NOMO-1 treated with DMSO at 0.1 percent for 48 hours (cell line): ENCODE measurements around the gene EDEM3.
"Not testable (repeated sequence)": the region's sequence is repeated elsewhere in the genome, so short reads cannot be mapped to it uniquely, and the experiment has no call there.

Source experiments
- DNase-seq: peaks from one replicate; lab custom pipeline; 2025; ENCODE audit not compliant: unreplicated experiment; lab: John Stamatoyannopoulos, UW

EDEM3 gene

DNA sequence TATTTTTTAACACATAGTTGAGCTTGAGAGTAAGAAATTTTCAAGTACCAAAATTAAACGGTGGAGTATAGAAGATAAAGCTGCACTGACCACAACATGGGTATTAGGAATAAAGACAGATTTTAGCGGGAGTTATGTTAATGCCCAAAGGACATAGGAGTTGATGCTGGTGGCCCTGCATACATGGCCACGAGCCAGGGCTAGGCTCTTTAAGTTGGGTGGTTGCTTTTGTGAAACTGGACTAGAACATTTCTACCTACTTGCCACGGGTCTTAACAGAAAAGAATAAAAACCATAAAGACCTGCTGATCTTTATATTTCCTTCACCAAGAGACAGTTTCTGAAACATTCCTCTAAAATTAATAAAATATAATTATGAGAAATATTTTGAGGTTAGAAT is 14.9 kb downstream of the EDEM3 start:
- DNase-seq = no peak

GRCh38 chr1:184739070-184739469 is 15.6 kb downstream of the EDEM3 start:
- no peak for DNase-seq

GRCh38 chr1:184734980-184735379 is 19.7 kb downstream of the EDEM3 start:
- DNase-seq = no peak

GRCh38 chr1:184724843-184725242 is 29.8 kb downstream of the EDEM3 start:
- DNase-seq = no peak

GRCh38 chr1:184716158-184716557 is 38.5 kb downstream of the EDEM3 start:
- DNase-seq = no peak

DNA sequence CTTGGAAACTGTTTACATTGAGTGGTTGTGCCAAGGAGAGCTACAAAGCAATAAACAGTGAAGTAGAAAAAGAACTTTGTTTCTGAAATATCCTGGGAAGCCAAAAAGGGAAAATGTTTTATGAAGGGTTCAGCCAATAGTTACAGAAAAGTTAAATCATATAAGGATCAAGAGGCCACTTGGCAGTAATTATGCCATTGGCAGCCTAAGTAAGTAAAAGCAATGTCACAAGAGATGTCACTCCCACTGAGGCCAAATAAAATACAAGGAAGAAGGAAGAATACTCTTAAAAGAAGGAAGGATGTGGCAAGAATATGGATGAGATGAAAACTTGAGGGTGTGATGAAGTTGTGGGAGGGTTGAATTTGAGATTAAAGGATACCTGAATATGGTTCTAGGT is 45.2 kb downstream of the EDEM3 start:
- no peak for DNase-seq

GRCh38 chr1:184708084-184708676 is 46.5 kb downstream of the EDEM3 start:
- no peak for DNase-seq

GRCh38 chr1:184705271-184705670 is 49.4 kb downstream of the EDEM3 start:
- no peak for DNase-seq

DNA sequence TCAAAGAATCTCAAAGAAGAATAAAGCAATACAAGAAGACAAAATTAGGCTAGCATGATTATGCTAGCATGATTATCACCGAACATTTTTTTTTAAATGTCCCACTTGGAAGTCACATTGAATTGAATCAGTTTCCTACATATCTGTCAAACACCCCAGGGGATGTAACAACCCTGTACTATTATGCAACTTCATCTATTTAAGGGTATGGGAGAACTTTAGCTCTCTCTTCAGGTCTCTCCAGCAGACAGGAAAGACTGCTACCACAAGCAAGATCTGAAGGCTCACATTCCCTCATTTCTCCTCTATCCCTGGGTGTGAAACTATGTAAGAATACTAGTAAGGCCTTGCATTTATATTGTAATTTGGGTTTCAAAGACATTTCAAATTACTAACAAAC is 52.8 kb downstream of the EDEM3 start:
- DNase-seq = no peak

- peak; percentile 10 for DNase-seq
Measured at GRCh38 chr1:184698969-184699368, 55.7 kb downstream of the EDEM3 start.

DNA sequence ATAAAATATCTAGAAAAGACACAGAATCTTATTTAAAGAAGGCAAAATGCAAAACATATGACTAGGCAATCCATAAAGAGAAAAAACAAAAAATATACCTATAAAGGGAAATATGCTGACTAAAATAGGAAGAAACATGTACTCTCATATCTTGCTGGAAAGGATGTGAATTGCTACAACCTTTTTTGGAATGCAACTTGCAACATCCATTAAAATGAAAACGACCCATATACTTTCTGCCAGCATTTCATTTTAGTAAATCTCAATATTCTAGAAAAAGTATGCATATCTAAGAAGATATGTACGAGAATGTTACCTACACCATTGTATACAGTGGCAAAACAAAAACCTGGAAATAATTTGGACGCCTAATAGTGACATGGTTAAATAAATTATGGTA is 56.6 kb downstream of the EDEM3 start:
- DNase-seq = no peak

DNA sequence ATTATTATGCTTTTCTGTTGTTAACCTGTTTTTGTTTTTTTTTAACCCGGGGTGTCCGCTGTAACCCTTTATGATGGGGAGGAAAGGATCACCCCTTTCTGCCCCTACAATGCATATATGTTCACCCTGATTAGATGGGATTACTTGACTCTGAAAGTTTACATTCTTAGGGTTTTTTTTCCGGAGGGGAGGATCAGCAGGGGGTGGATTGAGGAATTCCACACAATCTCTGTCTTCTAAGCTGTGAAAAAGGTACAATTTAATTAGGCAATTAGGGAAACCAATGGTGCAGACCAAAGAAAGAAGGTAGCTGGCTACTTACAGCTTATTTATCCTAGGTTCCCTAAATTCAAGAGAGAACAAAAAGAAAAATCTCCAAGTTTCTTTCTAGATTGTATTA is 58.3 kb downstream of the EDEM3 start:
- DNase-seq = no peak

GRCh38 chr1:184695023-184695422 is 59.6 kb downstream of the EDEM3 start:
- no peak for DNase-seq

DNA sequence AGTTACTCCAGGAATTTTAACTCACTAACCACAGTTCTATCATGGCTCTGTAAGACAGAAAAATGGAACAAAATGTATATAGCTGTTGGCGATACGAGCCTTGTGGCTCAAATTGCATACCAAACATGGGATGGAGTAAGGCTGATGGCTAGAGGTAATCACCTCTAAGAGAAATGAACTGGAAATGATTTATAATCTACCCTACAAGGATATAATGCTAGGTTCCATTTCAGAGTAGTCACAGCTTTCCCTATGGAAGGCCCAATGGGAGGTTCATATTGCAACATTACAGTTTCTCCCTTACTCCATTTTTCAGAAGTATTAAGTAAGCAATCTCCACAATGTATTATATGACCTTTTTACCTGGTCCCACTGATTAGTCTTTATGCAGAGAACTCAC is 61.6 kb downstream of the EDEM3 start:
- DNase-seq = no peak

GRCh38 chr1:184691719-184692324 is 62.8 kb downstream of the EDEM3 start:
- no peak for DNase-seq

GRCh38 chr1:184686540-184686939 is 68.1 kb downstream of the EDEM3 start:
- DNase-seq = no peak

DNA sequence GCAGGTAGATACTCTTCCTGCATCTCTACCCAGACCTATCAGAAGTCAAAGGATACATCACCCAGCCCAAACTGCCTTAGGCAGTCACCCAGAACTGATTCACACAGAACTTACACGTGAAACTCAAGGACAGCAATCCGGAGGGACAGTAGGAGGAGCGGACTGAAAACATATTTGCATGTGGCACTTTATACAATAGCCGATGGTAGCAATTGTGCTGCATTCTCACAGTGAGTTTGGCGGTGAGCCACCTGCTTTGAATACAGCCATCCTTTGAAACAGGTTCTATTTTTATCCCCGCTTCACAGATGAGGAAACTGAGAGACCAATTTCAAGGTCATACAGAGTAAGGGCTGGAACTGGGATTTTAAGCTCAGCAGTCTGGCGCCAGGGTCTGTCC is 69.5 kb downstream of the EDEM3 start:
- DNase-seq = no peak

DNA sequence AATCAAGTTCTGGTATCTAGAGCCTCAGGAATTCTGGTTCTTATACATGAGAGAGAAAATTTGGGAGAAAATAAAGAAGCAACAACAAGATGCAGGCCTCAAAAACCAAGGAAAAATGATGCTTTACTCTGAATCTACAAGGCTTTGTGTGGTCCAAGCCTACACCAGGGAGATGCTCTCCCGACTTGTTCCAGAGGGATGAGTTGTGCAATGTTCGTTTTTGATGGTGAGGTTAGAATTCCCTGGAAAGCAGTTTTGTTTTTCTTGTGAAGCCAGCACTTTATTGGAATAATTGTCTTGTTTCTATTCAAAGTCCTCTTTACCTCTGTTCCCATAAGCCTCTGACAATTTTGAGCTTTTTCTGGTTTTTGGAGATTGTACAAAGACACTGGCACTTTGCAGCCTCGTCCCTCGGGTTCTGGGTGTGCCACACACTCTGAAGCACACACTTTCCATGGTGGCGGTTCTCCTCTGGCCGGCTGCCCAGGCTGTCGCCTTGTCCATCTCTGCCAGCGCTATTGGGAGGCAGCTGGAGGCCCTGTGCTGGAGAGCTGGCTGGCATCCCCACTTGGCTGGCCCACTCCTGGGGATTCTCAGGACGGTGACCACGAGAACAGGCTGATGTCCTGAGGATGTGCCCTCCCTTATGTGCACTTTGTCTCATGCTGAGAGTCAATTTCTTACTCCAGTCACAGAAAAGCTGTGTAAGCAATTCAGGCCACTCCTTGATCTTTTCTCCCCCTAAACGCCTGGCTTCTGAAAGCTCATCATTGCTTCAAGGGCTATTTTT is 70.2 kb downstream of the EDEM3 start:
- no peak for DNase-seq

- DNase-seq = peak; percentile 21
Measured at GRCh38 chr1:184682956-184683355, 71.7 kb downstream of the EDEM3 start.

- not testable (repeated sequence) for DNase-seq
Measured at GRCh38 chr1:184680611-184681225, 73.9 kb downstream of the EDEM3 start.

- DNase-seq = not testable (repeated sequence)
Measured at GRCh38 chr1:184679472-184679871, 75.2 kb downstream of the EDEM3 start.

DNA sequence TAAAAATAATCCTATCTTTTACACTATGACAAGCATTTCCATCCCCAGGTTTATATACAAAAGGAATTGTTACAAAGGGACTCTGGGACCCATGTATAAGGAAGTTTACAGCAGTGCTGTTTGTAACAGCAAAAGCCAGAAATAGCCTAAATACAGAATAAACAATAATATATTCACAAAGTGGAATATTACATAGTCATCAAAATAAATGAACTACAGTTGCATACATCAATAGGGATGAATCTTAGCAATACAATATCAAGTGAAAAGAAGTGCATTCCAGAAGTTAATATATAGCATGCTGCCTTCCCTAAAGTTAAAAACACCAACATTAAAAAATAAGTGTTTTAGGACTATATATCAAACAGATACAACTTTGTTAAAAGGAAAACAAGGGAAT is 77.3 kb downstream of the EDEM3 start:
- no peak for DNase-seq
